Measurements from ENCODE around the gene AHNAK2.

The AHNAK2 gene

GRCh38 chr14:105011312-105011990 lies 33.3 kb upstream of the AHNAK2 start:
- DNase-seq: no peak

DNA sequence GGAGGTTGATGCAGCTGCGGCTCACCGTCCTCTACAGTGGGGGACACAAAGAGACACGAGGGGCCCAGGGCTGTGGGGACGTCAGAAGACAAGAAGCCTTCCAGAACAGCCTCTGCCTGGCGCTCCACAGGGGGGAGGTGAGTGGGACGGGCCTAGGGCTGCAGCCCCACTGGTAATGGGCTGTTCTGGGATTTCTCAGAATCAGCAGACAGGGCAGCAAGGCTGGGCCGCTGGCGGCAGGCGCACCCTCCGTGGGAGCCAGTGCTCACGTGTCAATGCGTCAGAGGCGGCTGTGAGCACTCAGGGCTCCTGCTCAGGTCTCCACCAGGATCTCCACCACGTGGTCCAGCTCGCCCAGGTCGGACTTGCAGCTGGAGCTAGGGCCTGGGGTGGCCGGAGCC lies 32.7 kb upstream of the AHNAK2 start:
- no peak for DNase-seq

DNA sequence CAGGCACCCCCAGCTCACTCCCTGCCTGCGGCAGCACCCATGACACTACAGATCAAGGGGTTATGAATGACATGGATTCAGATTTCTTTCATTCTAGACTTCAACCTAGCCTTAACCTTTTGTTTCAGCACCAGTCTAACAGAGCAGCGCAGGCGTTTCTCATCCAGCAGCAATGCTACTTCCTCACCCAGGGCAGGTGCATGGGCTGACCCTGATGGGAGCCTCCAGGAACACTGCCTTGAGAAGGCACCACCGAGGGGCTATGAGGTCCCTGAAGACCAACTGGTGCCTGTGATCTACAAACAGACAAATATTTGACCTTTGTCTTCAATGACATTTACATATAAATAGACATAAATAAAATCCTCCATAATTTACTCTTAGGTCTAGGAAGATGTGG lies 31.9 kb upstream of the AHNAK2 start:
- no peak for DNase-seq

- DNase-seq: no peak
Observed at GRCh38 chr14:105007593-105008264, 29.6 kb upstream of the AHNAK2 start.

- DNase-seq: no peak
Observed at GRCh38 chr14:105006831-105007592, 28.8 kb upstream of the AHNAK2 start.

- no peak for DNase-seq
Observed at GRCh38 chr14:105005929-105006830, 28.0 kb upstream of the AHNAK2 start.

- DNase-seq: no peak
Observed at GRCh38 chr14:105005329-105005928, 27.3 kb upstream of the AHNAK2 start.

DNA sequence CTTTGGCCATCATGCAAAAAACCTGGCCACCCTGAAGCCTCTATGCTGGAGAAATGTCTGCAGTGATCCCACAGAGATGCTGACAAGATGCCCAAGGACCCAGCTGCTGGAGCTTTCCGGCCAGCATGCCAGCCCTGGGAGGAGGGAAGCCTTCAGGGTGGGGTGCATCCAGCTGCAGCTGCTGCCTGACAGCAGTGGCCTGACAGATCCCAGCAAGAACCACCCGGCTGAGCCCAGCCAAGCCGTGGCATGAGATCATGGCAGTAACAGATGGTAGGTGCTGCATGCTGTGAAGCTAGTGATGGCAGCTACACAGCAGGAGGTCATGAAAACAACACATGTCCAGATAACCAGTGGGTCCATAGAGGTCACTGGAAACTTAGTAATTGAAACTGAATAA lies 21.2 kb upstream of the AHNAK2 start:
- DNase-seq: no peak

- DNase-seq: no peak
Observed at GRCh38 chr14:104998801-104999200, 20.6 kb upstream of the AHNAK2 start.

DNA sequence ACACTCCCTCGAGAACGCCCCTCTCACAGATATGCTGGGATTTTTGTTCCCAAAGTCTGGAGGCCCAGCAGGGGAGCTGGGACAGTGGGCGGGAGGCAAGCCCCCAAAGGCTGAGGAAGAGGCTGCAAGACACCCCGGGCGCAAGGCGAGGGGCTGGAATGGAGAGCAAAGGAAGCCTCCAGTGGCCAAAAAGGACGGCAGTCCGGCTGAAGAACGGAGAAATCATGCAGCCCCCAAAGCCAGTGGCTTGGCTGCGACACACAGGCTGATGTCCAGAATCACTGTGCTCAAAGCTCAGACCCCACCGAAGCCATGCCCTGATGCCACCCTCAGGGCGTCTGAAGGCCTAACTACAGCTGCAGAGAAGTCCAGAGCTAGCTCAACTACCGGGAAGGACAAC lies 18.3 kb upstream of the AHNAK2 start:
- no peak for DNase-seq

- no peak for DNase-seq
Observed at GRCh38 chr14:104996032-104996431, 17.9 kb upstream of the AHNAK2 start.

GRCh38 chr14:104994978-104995377 lies 16.8 kb upstream of the AHNAK2 start:
- no peak for DNase-seq

DNA sequence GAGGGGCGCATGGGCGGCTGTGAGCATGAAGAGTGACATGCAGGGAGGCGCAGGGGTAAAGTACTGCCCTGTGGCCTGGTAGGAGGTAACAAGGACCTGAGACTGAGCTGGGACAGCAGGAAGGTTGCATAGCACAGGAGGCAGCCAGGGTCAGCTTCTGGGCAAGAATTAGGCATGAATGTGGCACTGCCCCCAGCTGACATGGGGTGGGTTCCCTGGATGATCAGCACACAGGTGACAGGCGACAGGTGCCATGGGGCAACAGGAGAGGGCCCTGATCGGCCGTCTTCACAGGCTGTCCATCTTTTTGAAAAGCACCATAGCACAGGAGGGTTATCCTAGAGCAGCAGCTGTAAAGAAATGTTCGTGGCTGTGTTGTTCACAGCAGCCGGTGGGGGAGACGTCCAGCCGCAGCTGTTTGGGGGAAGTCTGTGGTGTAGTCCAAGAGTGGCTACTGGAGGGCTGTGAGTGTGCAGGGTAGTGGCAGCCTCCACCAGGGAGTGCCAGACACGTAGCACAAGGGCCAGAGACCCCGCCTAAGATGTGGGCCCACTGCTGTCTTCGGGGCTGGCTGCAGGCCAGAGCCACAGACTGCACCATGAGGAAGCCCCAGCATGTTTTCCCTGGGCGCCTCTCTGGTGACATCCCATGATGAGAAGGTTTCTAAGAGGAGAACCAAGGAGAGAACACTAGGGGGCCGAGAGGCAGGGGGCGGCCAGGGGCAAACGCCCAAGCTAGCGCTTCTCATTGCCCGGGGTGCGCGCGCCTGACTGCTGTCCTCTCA lies 15.8 kb upstream of the AHNAK2 start:
- no peak for DNase-seq

DNA sequence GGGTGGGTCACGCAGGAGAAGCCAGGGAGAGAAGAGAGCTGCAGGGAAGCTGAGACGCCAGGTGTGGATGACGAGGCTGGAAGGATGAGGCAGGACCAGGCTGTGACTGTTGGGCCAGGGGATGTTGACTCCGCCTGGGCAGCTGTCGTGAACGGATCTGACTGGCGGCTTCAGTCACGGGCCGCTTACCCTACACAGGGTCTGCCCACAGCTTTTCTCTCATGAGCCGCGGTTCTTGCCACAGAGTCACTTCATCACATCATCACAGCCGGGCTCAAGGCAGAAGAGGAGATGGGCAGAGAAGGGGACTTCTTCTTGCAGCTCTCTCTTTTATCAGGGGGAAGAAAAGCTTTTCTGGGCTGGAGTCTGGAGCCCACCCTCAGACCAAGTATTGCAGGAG lies 15.1 kb upstream of the AHNAK2 start:
- no peak for DNase-seq

GRCh38 chr14:104992501-104992900 lies 14.3 kb upstream of the AHNAK2 start:
- no peak for DNase-seq

GRCh38 chr14:104991896-104992230 lies 13.7 kb upstream of the AHNAK2 start:
- DNase-seq: no peak

- no peak for DNase-seq
Observed at GRCh38 chr14:104989951-104990303, 11.8 kb upstream of the AHNAK2 start.

- DNase-seq: no peak
Observed at GRCh38 chr14:104989236-104989950, 11.2 kb upstream of the AHNAK2 start.

DNA sequence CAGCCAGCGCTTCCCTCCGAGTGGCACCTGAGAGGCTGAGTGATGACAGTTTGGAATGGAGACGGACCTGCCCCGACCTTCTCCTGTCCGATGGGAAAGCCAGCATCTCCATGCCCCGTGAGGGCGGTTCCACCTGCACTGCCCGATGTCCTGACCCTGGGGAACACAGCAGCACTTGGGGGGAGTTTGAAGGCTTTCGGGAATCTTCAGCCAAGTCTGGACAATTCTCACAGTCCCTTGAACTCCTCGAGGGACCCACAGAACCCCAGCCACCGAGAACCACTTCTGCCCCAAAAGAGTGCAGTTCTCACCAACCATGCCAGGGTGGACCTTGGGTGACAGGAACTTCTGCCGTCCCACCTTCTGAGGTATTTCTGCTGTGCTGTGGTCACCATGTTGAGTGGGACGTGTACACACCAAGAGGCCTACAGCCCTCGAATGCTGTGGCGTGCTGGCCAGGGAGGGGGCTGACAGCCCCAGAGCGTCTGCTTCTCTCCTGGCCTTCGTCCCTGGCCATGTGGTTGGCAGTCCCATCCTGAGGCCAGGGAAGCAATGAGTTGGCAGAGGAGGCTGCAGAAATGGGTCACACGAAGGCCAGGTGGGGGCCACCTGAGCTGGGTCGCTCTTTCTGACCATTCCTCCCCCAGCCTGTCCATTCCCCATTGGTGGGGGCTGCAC lies 8.5 kb upstream of the AHNAK2 start:
- DNase-seq: no peak

DNA sequence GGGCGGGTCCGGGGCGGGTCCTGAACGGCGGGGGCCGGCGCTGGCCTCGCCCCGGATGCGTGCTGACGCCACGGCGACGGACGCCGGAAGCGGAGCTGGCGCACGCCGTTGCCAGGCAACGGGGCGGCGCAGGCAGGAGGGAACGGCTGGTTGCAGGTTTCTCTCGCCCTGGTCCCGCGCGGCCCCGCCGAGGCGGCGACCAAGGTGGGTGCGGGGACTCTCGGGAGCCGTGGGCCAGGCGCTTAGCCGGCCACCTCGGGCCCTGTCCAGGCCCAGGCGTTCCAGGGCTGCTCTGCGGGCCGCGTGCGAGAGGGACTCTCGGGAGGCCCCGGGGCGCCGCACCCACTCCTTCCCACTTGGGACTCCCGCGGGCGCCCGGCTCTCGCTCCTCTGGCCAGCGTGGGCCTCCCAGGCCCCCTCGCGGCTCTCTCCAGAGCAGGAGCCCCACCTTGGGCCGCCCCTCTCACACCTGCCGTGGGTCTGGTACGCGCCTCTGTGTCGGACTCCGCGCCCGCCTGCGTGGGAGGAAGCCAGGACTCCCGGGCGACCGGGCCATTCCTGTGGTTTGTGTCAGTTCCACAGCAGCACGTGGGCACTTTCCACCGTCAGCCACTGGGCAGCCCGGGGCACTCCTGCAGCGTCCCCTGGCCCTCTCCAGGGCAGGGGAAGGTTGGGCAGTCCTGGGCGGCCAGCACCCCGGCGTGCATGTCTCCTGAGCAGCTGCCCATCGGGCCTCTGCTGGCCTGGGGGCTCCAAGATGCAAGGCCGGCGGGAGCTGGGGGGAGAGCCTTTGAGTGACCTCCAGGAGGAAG lies 7.7 kb upstream of the AHNAK2 start, which contains the start of gene CLBA1:
Gene CLBA1, plus strand, starts transcription at position 114 of the 812 bp plus-strand sequence. Its CDS starts 644 bp downstream, at position 758.
- DNase-seq: peak; percentile 84

Data from activated CD4-positive, alpha-beta T cell treated with anti-CD3 and anti-CD28 coated beads, Interleukin-2, amount 50 U/mL, for 48 hours (primary cell).